K562 (cell line): ENCODE measurements around the gene FEM1B. TPM values are rescaled to one million over a fixed set of nuclear protein-coding genes. Genes with fewer than 3 reads are reported as not detected.

Experiments used
- ARID3B ChIP-seq: fragments of 250-450 bp; sonication (Bioruptor Pico); IDR thresholded peaks from 2 replicates; pipeline ENCODE4 v1.4.0; 2020; ENCODE audit warnings: borderline replicate concordance
- EP300 ChIP-seq: IDR thresholded peaks from 2 replicates; pipeline ENCODE4 v1.6.1; 2012; ENCODE audit warnings: low read length, improper control_type of control experiment
- ESRRB ChIP-seq: fragments of 250-450 bp; sonication (Bioruptor Pico); IDR thresholded peaks from 2 replicates; pipeline ENCODE4 v1.5.0; 2020; ENCODE audit warnings: mild to moderate bottlenecking, moderate library complexity, borderline replicate concordance
- ETV5 ChIP-seq: sonication (generic); formaldehyde crosslinking; IDR thresholded peaks from 2 replicates; pipeline ENCODE4 v1.4.0; 2020; ENCODE audit warnings: low read depth, mild to moderate bottlenecking, missing genetic modification reagents
- FUS ChIP-seq: fragments of 200-400 bp; formaldehyde crosslinking; optimal IDR thresholded peaks from 2 replicates; pipeline ENCODE3; 2017; ENCODE audit warnings: low read depth, low read length
- GMEB1 ChIP-seq: fragments of 250-450 bp; sonication (Bioruptor Pico); IDR thresholded peaks from 2 replicates; pipeline ENCODE4 v1.4.0; 2020; ENCODE audit warnings: mild to moderate bottlenecking
- GTF2F1 ChIP-seq: IDR thresholded peaks from 2 replicates; pipeline ENCODE4 v1.6.1; 2011; ENCODE audit warnings: low read depth, low read length, improper control_type of control experiment
- KLF13 ChIP-seq: fragments of 450-650 bp; IDR thresholded peaks from 2 replicates; pipeline ENCODE4 v1.6.1; 2016; ENCODE audit warnings: missing genetic modification characterization, low read depth, mild to moderate bottlenecking, missing compliant biosample characterization, moderate library complexity, borderline replicate concordance
- SMARCC2 ChIP-seq: fragments of 450-650 bp; IDR thresholded peaks from 2 replicates; pipeline ENCODE4 v1.6.1; 2017; ENCODE audit warnings: antibody characterized with exemption, moderate library complexity, mild to moderate bottlenecking, low read depth
- SRSF7 ChIP-seq: fragments of 200-400 bp; formaldehyde crosslinking; optimal IDR thresholded peaks from 2 replicates; pipeline ENCODE3; 2017; ENCODE audit warnings: mild to moderate bottlenecking, low read depth, low read length
- STAT5B ChIP-seq: fragments of 250-450 bp; sonication (Bioruptor Pico); IDR thresholded peaks from 2 replicates; pipeline ENCODE4 v1.8.0; 2021; ENCODE audit warnings: mild to moderate bottlenecking, inconsistent platforms
- TAF1 ChIP-seq: IDR thresholded peaks from 2 replicates; pipeline ENCODE4 v1.6.1; 2011; ENCODE audit warnings: mild to moderate bottlenecking, low read length, moderate library complexity; ENCODE audit not compliant: insufficient read depth, control insufficient read depth, severe bottlenecking; ENCODE audit errors: extremely low read depth
- TAF9B ChIP-seq: fragments of 450-650 bp; IDR thresholded peaks from 2 replicates; pipeline ENCODE4 v1.6.1; 2018; ENCODE audit warnings: mild to moderate bottlenecking; ENCODE audit not compliant: partially characterized antibody
- ZBTB8A ChIP-seq: fragments of 450-650 bp; IDR thresholded peaks from 2 replicates; pipeline ENCODE4 v1.6.1; 2018; ENCODE audit warnings: mild to moderate bottlenecking, moderate library complexity; ENCODE audit not compliant: partially characterized antibody
- ZNF507 ChIP-seq: conservative IDR thresholded peaks from 2 replicates; pipeline ENCODE4 v1.6.1; 2017; ENCODE audit warnings: missing genetic modification characterization, missing compliant biosample characterization
- ZNF518B ChIP-seq: fragments of 250-450 bp; sonication (Bioruptor Pico); IDR thresholded peaks from 2 replicates; pipeline ENCODE4 v1.5.0; 2021; ENCODE audit warnings: mild to moderate bottlenecking, moderate library complexity
- ZNF655 ChIP-seq: fragments of 250-450 bp; sonication (Bioruptor Pico); IDR thresholded peaks from 2 replicates; pipeline ENCODE4 v1.5.0; 2021
- polyA plus RNA-seq, 8 experiments: library from polyadenylated mRNA; depleted of rRNA in 4 of 8; stranded (reverse) in 5 of 8; unstranded in 3 of 8; fragments of >200 nt; fragmentation: Nextera tagmentation in 2 of 8; fragmentation: Illumina TruSeq in 1 of 8; extraction: Ambion mirVana in 2 of 8; extraction: Trizol in 1 of 8; gene quantifications; 2 replicates each; pipeline versions ENCODE4 v1.2.1 to v1.2.3, GENCODE V29; 2011 to 2014; ENCODE audit warnings: inconsistent platforms in 1 of 8, missing spikeins in 1 of 8
- total RNA-seq, 7 experiments: library from RNA; depleted of rRNA in 6 of 7; stranded (reverse); fragments of >200 nt in 6 of 7; fragmentation: Illumina TruSeq in 2 of 7; extraction: Trizol in 2 of 7; gene quantifications; 2 replicates each; pipeline versions ENCODE4 v1.2.1 to v1.2.3, GENCODE V29; 2011 to 2021; ENCODE audit warnings: low replicate concordance in 1 of 7
- TF ChIP-seq, protein P1 (sequence below): IDR thresholded peaks from 2 replicates; pipeline ENCODE4 v1.6.1; 2014; ENCODE audit warnings: antibody characterized with exemption

Gene FEM1B
- total and polyA plus RNA-seq, 9 of the 15 experiments (the other 6 are each of a cell fraction or from before 2014, with no cell fraction given): 5.9 to 61.6 (median 20.1) TPM

DNA sequence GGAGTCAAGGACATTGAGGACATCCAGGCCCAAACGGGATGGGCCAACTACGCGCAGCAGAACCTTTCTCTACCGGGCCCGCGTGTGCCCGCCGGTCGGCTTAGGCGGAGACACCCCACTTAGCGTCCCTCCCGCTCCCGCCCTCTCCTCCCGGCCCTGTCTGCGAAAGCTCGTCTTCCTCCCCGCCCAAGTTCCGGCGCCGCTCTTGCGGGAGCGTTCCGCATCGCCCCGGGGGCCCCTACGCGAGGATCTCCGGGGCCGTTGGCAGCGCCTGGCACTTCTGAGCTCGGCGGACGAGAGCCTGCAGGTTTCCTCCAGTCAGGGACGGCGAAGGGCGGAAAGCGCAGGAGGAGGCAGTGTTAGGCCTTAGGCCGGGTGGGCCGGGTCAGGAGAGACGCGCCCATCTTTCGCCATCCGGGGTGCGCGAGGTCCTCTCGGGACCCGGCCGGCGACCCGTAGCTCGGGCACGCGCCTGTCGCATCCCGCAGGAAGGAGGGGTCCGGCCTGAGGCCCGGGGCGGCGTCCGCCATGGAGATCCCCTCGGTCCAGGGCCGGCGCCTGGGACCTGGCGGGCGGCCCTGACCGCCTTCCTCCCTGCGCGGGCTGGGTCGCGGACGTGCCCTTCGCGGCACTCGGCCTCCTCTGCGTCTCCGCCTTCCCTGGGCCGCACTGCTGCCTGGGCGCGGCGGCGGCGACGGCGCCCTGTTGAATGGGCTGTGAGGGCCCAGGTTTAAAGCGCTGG is at the start of gene FEM1B (continued):
- TF ChIP-seq ARID3B (0 out of 2 replicates have a peak, but pooled peaks have one; percentile 31), GMEB1 (CRISPR knock-in tag) (peak; percentile 36; the same call in 1 of the 2 replicates), SMARCC2 (no peak), TAF1 (peak; percentile 81), ESRRB (CRISPR knock-in tag) (no peak), EP300 (peak; percentile 50), ZNF518B (no peak), ETV5 (CRISPR knock-in tag) (peak; percentile 80), ZNF507 (no peak), STAT5B (CRISPR knock-in tag) (no peak), ZBTB8A (no peak), SRSF7 (no peak), FUS (no peak), TAF9B (peak; percentile 83), GTF2F1 (no peak), KLF13 (tag) (peak; percentile 46), ZNF655 (no peak)
- TF ChIP-seq, protein P1, sequence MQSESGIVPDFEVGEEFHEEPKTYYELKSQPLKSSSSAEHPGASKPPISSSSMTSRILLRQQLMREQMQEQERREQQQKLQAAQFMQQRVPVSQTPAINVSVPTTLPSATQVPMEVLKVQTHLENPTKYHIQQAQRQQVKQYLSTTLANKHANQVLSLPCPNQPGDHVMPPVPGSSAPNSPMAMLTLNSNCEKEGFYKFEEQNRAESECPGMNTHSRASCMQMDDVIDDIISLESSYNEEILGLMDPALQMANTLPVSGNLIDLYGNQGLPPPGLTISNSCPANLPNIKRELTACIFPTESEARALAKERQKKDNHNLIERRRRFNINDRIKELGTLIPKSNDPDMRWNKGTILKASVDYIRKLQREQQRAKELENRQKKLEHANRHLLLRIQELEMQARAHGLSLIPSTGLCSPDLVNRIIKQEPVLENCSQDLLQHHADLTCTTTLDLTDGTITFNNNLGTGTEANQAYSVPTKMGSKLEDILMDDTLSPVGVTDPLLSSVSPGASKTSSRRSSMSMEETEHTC: no peak
